ENCODE results near the gene SHROOM1. TPM values are rescaled to one million over a fixed set of nuclear protein-coding genes. Genes with fewer than 3 reads are reported as not detected.
"Not testable (repeated sequence)": the region's sequence is repeated elsewhere in the genome, so short reads cannot be mapped to it uniquely, and the experiment has no call there.

The SHROOM1 gene
- total RNA-seq: 7.1 and 9.9 TPM in 2 replicates

DNA sequence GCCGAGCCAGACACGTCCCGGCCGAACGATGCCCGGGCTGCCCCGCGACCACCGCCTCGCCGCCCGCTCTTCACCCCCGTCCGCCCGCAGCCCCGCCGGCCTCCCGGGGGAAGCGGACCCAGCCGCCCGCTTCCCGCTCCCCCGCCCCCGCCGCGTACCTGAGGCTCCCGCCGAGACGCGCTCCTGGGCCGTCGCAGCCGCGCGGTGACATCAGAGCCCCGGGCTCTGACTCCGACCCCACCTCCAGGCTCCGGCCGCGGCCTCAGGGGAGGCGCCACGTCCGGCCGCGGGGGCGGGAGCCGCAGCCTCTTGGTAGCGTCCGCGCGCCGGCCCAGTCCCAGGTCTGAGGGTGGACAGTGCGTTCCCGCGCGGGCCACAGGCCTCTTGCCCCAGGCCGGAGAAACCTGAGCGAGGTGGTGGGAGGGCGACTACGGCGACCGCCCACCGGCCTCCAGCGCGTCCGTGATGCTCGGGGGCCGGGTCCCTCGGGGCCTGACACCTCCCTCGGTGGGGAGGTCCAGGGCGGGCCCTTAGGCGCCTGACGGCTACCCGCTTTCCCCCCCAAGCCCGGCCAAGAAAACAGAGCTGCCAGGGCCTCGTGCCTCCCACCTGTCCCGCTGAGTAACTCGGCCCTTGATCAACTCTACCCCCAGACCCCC, at the start of gene SHROOM1:
Gene SHROOM1, minus strand, starts transcription at position 212 of the 659 bp plus-strand sequence. CDS start 4,507 bp downstream, outside the sequence.
- peak; percentile 70 for DNase-seq

DNA sequence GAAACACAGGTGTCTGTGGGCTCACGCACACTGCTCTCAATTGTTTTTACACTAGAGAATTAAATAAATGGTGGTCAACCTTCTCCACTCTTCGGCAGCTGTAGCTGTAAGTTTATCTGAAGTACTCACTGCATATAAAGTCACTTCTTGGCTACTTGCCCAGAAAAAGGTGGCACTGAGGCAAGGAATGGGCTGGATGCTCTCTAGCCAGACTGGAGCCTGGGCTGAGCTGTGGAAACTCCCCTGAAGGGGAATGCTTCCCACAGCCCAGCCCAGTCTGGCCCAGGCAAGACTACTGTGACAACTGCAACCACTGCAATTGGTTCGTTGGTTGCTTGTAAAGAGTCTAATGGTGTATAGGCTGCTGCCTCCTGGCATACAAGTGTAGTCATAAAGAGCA, 47.5 kb upstream of the SHROOM1 start:
- peak; percentile 34 for DNase-seq

GRCh38 chr5:132877466-132877865, 47.0 kb upstream of the SHROOM1 start:
- no peak for DNase-seq

GRCh38 chr5:132876020-132876759, 45.7 kb upstream of the SHROOM1 start:
- no peak for DNase-seq

DNA sequence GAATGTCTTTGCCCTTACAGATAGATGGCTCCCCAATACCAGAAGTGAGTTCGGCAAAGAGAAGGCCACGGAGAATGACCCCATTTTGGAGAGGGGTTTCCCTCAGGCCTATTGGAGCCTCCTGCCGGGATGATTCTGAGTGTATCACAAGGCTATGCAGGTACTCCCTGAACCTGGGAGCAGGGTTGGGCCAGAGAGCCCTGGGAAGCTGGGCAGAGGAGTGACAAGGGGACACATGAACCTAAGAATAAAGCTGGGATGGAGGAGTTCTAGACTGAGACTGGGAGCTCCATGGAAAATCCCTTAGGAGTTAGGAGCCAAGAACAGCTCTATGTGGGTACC, 43.5 kb upstream of the SHROOM1 start:
- DNase-seq: no peak

DNA sequence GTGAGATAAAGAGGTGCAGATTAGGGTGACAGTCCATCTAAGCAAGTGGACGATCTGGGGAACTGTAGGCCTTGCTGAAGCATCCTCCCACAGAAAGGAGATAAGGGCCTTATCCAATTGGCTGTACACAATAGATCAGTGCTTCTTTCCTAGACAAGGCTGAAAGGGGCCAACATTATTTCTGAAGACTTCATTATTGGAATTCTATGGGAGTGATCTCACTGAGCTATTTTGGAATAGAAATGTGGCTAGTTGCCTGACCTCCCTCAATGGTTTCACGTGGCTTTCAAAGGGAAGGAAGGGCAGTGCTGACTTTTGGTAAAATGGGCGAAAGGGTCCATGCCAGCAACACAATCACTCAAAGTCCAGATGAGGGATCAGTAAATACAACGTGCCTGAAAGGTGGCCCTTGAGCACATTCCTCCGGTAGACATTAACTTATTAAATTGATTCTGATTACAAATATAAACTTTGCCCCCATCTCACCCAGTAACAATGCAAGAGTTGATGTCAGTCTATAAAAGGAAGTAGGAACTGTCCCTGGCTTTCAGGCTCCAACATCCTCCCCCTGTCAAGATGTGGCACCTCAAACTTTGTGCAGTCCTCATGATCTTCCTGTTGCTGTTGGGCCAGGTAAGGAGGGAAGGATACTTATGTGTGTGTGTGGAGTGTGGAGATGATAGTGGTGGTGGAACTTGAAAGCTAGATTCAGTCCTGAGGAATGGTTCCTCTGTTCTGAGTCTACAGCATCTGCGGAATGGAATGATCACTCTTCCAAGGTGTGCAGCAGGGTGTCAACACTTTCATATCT, 42.9 kb upstream of the SHROOM1 start, which contains the start of gene LEAP2:
Gene LEAP2, plus strand, starts transcription at position 550 of the 811 bp plus-strand sequence. Its CDS starts 27 bp downstream, at position 577.
- DNase-seq: no peak

DNA sequence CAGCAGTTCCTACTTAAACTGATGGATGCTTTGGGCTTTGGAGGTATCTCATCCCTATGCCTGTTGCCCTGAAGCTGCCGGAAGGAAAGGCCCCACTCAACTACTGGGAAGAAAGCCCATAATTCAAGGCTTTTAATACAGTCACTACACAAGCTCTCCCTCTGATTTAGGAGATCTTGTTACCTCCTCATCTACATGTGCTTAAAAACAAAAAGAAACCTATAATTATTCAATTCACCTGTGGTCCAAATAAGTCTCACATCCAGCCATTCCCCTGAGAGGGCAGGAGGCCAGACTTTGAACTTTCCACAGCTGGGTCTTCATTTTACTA, 42.3 kb upstream of the SHROOM1 start:
- no peak for DNase-seq

DNA sequence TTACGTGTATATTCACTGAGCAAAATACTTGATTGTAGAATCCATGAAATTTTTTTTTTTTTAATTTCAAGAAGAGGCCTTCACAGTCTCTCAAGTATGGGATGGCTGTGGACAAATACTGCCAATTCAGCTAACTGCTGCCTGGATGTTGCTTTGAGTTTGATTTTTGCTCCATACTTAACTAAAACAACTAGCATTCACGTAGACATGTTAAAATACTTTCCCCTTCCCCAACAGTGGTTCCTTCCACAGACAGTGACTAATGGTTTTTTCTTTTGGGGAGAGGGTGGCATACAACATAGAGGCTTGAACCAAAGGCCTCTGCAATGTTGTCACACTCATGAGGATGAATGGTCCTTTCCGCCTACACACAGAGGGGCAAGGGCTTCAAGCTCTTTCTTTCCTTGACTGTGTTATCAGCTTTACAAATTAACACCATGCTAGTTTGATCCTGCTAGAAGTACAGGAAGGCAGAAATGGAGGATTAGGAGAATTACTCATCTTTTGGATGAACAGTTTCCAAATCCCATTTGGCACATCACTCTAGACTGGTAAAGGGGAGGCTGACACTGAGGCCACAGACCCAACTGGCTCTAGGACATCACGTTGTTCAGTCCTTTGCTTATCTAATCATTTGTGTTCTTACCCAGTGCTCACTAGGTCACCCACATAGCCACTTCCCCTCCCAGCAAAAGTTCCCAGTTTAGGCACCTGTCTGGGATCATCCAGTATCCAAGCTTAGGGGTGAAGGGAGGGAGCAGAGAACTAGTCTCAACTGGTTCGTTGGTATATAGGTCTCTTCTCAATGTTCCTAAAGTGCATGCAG, 41.2 kb upstream of the SHROOM1 start:
- DNase-seq: no peak

DNA sequence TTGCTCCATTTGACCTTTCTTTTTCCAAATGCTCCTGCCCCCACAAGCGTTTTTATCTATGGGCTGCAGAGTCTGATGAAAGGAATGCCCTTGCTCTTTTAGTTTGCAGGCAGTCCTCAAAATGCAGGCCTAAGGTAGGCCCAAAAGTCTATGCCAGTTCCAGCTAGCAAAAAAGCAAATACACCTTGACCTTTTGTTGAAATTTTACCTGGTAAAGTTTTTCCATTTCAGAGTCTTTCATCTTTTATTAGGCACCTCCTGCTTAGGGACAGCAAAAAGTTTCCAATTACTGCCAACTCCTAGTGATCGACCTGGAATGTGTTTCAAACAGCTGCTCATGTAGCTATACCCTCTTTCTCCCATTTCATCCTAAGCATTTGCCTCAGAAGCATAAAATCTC, 40.4 kb upstream of the SHROOM1 start:
- no peak for DNase-seq

DNA sequence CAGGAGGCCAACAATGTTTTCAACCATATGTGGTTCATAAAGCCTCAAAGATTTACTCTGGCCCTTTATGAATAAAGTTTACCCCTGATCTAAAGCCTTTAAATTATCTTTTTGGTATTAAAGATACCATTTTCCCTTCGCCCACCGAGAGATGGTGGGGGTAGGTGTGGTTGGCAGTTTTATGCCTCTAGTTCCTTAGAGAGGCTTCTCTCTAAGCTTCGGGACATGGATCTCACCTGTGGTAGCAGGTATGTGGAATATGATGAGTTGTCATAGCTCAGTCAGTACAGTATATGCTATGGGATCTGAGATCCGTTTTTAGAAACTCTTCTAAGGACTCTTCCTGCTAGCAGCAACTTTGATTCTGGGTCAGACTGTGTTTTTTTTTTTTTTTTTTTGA, 38.3 kb upstream of the SHROOM1 start:
- no peak for DNase-seq

DNA sequence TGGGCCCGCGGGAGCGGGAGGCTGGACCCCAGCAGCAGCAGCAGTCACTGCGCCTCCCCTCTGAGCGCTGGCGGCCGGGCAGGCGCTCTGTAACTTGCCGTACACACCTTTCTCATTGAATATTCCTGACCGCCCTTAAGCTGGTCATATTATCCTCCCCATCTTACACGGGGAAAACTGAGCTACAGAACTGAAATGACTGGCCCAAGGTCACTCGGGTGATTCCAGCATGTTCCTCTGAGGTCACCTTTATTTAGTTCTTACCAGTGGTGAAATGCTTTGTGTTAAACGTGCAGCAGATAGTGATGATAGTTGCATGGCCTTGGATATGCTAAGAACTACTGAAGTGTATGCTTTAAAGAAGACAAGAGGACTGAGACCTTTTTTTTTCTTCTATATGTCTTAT, 36.6 kb upstream of the SHROOM1 start:
- no peak for DNase-seq

DNA sequence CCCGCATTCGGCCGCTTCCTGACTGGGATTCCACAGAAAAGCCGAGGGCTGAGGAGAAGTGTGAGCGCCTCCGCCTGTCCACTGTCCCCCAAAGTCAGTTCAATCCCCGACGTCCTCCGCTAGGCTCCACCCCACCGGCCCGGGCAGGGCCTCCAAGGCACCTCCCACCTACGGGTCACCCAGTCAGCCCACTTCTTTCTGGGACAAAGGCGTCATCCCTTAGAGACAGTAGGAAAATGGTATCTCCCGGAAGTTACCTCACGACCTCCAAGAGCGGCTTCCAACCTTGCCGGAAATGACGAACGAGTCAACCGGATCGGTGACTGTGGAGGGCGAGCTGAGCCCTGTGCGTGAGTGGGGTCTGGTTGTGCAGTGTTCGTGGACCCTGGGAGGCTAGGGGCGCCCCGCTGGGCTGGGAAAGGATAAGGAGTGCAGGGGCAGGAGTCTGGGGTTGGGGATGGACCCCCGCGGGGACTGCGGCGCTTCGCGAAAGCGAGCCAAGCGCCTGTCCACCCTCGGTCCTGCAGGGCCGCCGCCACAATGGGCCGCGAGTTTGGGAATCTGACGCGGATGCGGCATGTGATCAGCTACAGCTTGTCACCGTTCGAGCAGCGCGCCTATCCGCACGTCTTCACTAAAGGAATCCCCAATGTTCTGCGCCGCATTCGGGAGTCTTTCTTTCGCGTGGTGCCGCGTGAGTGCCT, 36.0 kb upstream of the SHROOM1 start, which contains the start of the genes GDF9 and UQCRQ:
Gene GDF9, minus strand, starts transcription at position 128 of the 704 bp plus-strand sequence. CDS start 1,936 bp downstream, outside the sequence.
Gene UQCRQ, plus strand, starts transcription at position 301 of the 704 bp plus-strand sequence. Its CDS starts 240 bp downstream, at position 541.
- peak; percentile 100 for DNase-seq

DNA sequence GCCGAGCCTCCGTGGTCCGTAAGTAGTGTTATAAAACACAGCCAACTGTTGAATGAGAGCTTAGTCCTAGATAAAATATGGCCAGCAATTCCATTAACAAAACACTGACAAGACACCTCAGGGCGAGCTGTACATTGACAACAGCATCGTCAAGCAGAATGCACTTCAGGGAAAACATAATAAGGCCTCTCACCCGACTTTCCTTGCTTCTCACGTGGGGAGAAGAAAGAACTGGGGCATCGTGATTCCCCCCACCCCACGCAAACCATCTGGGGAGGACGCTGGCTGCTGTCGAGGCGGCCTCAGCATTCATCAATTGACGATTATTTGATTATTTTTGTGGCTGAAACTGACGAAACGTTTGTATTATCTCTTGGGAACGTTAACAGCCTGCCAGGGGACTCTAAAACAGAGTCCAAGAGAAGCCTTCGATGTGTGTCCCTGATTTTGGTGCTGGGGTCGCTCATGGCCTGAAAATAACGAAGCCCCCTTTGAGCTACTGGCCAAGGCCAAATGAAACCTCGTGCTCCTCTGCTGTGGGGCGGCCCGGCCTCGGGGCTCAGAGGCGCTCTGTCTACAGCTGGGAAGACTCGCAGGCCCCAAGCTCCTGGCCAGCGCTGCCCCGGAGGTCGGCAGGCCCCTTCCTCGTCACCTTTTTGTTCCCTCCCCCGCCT, 35.4 kb upstream of the SHROOM1 start:
- no peak for DNase-seq

DNA sequence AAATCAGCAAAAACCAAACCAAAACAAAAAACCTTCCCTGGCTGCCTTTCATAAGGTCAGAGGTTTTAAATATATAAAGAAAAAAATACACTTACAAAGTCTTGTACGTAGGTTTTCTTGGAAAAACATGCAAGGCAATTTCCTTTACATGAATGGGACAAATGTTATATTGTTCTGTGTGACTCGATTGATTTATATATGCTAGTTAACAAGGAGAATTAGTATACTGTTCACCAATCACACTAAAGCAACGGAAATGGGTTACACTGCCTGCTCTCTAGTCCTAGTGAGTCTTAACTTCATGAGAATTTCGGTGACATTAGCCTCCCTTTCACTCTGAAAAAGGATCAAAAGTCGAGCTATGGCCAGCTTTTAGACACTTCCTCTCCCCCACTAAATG, 30.3 kb upstream of the SHROOM1 start:
- no peak for DNase-seq

DNA sequence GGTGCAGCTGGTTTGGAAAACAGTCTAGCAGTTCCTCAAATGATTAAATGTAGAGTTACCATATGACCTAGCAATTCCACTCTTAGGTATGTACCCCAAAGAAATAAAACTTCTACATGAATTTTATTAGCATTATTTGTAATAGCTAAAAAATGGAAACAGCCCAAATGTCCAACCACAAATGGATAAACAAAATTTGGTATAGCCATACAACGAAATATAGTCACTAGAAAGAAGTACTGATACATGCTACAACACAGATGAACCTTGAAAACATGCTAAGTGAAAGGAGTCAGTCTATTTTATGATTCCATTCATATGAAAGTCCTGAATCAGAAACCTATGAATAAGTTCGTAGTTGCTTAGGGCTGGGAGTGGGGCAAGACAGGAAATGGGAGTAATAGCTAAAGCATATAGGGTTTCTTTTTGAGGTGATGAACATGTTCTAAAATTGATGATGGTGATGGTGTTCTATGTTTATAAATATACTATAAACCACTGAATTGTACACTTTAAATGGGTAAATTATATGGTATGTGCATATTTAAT, 29.5 kb upstream of the SHROOM1 start:
- no peak for DNase-seq

- DNase-seq: no peak
Measured at GRCh38 chr5:132856011-132856410, 25.6 kb upstream of the SHROOM1 start.

DNA sequence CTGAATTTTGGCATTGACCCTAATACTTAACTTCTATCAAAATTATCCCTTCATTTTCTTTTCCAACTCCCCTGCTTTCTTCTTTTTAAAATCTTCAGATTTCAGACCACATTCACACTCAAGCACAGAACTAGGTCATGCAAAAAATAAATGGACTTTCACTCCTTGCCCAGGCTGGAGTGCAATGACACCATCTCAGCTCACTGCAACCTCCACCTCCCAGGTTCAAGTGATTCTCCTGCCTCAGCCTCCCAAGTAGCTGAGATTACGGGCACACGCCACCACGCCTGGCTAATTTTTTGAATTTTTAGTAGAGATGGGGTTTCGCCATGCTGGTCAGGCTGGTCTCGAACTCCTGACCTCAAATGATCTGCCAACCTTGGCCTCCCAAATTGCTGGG, 24.5 kb upstream of the SHROOM1 start:
- DNase-seq: not testable (repeated sequence)

GRCh38 chr5:132854301-132854700, 23.9 kb upstream of the SHROOM1 start:
- DNase-seq: peak; percentile 87

- DNase-seq: no peak
Measured at GRCh38 chr5:132853790-132854189, 23.3 kb upstream of the SHROOM1 start.

DNA sequence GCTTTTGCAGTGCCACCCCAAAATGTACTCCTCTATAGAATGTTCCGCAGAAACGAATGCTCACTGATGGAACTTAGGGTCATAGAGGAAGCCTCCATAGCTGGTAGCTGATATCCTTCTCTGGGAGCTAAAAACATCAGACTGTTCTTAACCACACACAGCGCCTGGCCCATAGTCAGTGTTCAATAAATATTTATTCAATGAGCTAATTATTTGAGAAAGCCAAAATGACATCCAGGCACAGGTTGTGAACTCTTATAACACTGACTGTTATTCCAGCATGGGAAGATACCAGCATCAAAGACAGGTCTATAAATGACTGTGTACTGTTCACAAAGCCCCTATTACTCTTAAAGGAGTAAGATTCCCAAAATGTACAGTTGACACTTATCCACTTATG, 22.9 kb upstream of the SHROOM1 start:
- DNase-seq: no peak

GRCh38 chr5:132850066-132850465, 19.6 kb upstream of the SHROOM1 start:
- DNase-seq: no peak
